Esophagus squamous epithelium (tissue), 4 donors: ENCODE data around the gene ENTREP3.

Experiments
- CTCF ChIP-seq, 6 experiments: fragments of 450-650 bp in 4 of 6; fragments of 200-600 bp in 2 of 6; sonication (generic) in 2 of 6; IDR thresholded peaks; one replicate each; pipeline ENCODE4 v1.5.1; 2016 to 2019; ENCODE audit warnings: antibody characterized with exemption in 6 of 6, mild to moderate bottlenecking in 4 of 6, moderate library complexity in 4 of 6
- POLR2A ChIP-seq, 4 donors: fragments of 450-650 bp; IDR thresholded peaks; one replicate each; pipeline ENCODE4 v1.6.1; 2017; ENCODE audit warnings: antibody characterized with exemption in 4 of 4, mild to moderate bottlenecking in 4 of 4, moderate library complexity in 3 of 4

DNA sequence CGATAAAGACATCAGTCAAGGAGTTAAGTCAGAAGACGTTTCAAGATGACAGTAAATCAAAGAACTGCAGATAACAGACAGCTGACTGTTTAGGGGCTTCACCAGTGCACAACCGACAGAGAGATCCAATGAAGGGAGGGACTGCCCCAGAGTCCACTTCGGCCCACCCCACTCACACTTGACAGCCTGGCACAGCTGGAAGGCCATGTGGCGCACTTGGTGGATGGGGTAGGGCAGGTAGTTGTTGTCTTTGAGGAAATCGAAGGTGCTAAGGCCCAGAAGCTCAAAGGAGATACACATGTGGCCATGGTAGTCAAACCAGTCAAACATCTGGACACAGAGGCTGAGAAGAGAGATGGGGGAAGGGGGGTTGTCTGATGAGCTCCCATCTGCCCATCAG lies 11.3 kb upstream of the ENTREP3 start:
- TF ChIP-seq CTCF (IDR thresholded peaks at IDR 0.05) (no peak), POLR2A (IDR thresholded peaks at IDR 0.05) (no peak)
